ENCODE results near the gene SUSD1.

Gene SUSD1

GRCh38 chr9:112173489-112174221 lies 1.4 kb downstream of the SUSD1 start:
- no peak overlapping the region for H3K9ac ChIP-seq (ENCODE audit: low read length)
- no peak overlapping the region for H3K27ac ChIP-seq (ENCODE audit: low read depth, low read length)
- H3K9me3 ChIP-seq (ENCODE audit: control insufficient read depth, insufficient read depth, low read depth, low read length), result no peaks in the 10 kb centered on the region
- peaks cover 27% of the 10 kb centered on the region for H3K27me3 ChIP-seq (ENCODE audit: control insufficient read depth, insufficient read depth, low read length)
- no peaks in the 10 kb centered on the region for H3K36me3 ChIP-seq (ENCODE audit: control insufficient read depth, insufficient read depth, low read length)
- peaks cover 17% of the 10 kb centered on the region for H3K4me1 ChIP-seq (ENCODE audit: control insufficient read depth, insufficient read depth, low read length)
- 0 out of 2 replicates have a peak overlapping the region, but pooled peaks have one; percentile 73 for H3K4me3 ChIP-seq (ENCODE audit: low read depth, low read length)

DNA sequence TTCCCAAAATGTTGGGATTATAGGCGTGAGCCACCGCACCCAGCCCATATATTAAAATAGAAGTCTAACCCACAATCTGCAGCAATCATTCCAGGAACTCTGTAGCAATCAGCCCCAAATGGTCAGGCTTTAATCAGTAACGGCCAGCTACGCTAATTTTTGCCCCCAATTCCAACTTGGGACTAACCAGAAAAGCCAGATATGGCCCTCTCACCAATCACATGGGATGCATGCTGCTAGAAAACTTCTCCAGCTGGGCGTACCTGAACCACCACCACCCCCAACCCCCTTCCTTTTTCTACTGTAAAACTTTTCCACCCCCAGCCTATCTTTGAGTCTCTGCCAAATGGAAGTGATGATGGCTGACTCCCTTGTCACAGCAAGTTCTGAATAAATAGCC lies 4.1 kb downstream of the SUSD1 start:
- no peak overlapping the region for H3K27ac ChIP-seq (ENCODE audit: low read depth, low read length)
- H3K27me3 ChIP-seq (ENCODE audit: control insufficient read depth, insufficient read depth, low read length), result peaks cover 19% of the 10 kb centered on the region
- H3K4me1 ChIP-seq (ENCODE audit: control insufficient read depth, insufficient read depth, low read length), result peaks cover 19% of the 10 kb centered on the region
- no peak overlapping the region for H3K4me3 ChIP-seq (ENCODE audit: low read depth, low read length)
- no peaks in the 10 kb centered on the region for H3K36me3 ChIP-seq (ENCODE audit: control insufficient read depth, insufficient read depth, low read length)
- H3K9me3 ChIP-seq (ENCODE audit: control insufficient read depth, insufficient read depth, low read depth, low read length), result no peaks in the 10 kb centered on the region
- H3K9ac ChIP-seq (ENCODE audit: low read length), result no peak overlapping the region

- peaks cover 11% of the 10 kb centered on the region for H3K27me3 ChIP-seq (ENCODE audit: control insufficient read depth, insufficient read depth, low read length)
- H3K4me1 ChIP-seq (ENCODE audit: control insufficient read depth, insufficient read depth, low read length), result peaks cover 16% of the 10 kb centered on the region
- H3K27ac ChIP-seq (ENCODE audit: low read depth, low read length), result no peak overlapping the region
- H3K9me3 ChIP-seq (ENCODE audit: control insufficient read depth, insufficient read depth, low read depth, low read length), result no peaks in the 10 kb centered on the region
- H3K9ac ChIP-seq (ENCODE audit: low read length), result no peak overlapping the region
- H3K36me3 ChIP-seq (ENCODE audit: control insufficient read depth, insufficient read depth, low read length), result no peaks in the 10 kb centered on the region
- no peak overlapping the region for H3K4me3 ChIP-seq (ENCODE audit: low read depth, low read length)
Observed at GRCh38 chr9:112170235-112170634, 4.9 kb downstream of the SUSD1 start.

GRCh38 chr9:112169368-112169767 lies 5.7 kb downstream of the SUSD1 start:
- Histone ChIP-seq H3K27me3 (ENCODE audit: control insufficient read depth, insufficient read depth, low read length) (peaks cover 9% of the 10 kb centered on the region), H3K9me3 (ENCODE audit: control insufficient read depth, insufficient read depth, low read depth, low read length) (no peaks in the 10 kb centered on the region), H3K9ac (ENCODE audit: low read length) (no peak overlapping the region), H3K4me1 (ENCODE audit: control insufficient read depth, insufficient read depth, low read length) (peaks cover 16% of the 10 kb centered on the region), H3K36me3 (ENCODE audit: control insufficient read depth, insufficient read depth, low read length) (no peaks in the 10 kb centered on the region), H3K4me3 (ENCODE audit: low read depth, low read length) (no peak overlapping the region), H3K27ac (ENCODE audit: low read depth, low read length) (no peak overlapping the region)

DNA sequence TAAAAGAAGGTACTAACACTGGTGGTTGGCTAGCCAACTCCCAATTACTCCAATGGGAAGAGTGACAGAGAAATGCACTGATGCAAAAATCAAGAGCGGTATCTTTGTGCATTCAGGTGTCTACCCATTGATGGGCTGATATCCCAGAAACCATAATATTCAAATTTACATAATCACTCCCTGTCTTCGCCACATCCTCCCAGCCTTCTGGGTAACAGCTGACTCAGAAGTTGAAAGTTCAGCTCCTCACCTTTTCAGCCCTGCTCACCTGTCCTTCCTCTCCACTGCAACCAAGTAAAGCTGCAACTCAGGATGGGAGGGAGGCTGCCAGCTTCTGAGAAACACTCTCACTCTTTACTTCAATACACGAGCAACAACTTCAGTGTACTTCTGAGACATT lies 6.9 kb downstream of the SUSD1 start:
- H3K4me1 ChIP-seq (ENCODE audit: control insufficient read depth, insufficient read depth, low read length), result peaks cover 12% of the 10 kb centered on the region

GRCh38 chr9:112166176-112167140 lies 8.6 kb downstream of the SUSD1 start:
- no peaks in the 10 kb centered on the region for H3K27me3 ChIP-seq (ENCODE audit: control insufficient read depth, insufficient read depth, low read length)
- H3K4me3 ChIP-seq (ENCODE audit: low read depth, low read length), result no peak overlapping the region
- H3K4me1 ChIP-seq (ENCODE audit: control insufficient read depth, insufficient read depth, low read length), result peaks cover 12% of the 10 kb centered on the region
- no peaks in the 10 kb centered on the region for H3K9me3 ChIP-seq (ENCODE audit: control insufficient read depth, insufficient read depth, low read depth, low read length)
- H3K27ac ChIP-seq (ENCODE audit: low read depth, low read length), result no peak overlapping the region
- no peak overlapping the region for H3K9ac ChIP-seq (ENCODE audit: low read length)
- no peaks in the 10 kb centered on the region for H3K36me3 ChIP-seq (ENCODE audit: control insufficient read depth, insufficient read depth, low read length)

More for the DNA sequence above, 6.9 kb downstream of the SUSD1 start:
- Histone ChIP-seq H3K27ac (ENCODE audit: low read depth, low read length) (no peak overlapping the region), H3K4me3 (ENCODE audit: low read depth, low read length) (no peak overlapping the region), H3K9ac (ENCODE audit: low read length) (no peak overlapping the region), H3K9me3 (ENCODE audit: control insufficient read depth, insufficient read depth, low read depth, low read length) (no peaks in the 10 kb centered on the region), H3K36me3 (ENCODE audit: control insufficient read depth, insufficient read depth, low read length) (no peaks in the 10 kb centered on the region), H3K27me3 (ENCODE audit: control insufficient read depth, insufficient read depth, low read length) (no peaks in the 10 kb centered on the region)

DNA sequence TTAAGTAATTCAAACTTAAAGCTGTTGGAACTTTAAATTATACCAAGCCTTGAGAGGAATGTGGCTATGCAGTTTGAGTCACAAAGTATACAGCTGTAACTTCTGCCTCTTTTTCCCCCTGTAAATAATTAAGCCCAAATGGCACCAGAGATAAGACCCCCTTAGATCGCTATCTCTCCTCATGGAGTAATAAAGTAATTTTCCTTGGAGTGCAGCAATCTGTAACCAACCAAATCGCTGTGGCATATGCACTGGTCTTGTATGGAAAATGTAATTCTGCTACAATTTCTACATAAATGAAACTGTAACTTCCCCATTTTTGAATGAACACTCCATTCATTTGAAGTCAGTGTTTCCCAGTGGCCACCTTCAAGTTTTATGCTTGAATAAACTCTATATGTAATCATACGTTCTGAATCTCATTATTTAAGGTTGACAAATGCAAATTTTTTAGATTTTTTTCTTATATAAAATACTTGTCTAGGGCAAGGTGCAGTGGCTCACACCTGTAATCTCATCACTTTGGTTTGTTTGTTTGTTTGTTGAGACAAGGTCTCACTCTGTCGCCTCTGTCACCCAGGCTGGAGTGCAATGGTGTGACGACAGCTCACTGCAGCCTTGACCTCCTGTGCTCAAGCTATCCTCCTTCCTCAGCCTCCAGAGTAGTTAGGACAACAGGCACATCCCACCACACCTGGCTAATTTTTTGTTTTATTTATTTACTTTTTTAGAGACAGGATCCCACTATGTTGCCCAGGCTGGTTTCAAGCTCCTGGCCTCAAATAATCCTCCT lies 12.3 kb downstream of the SUSD1 start:
- H3K4me1 ChIP-seq (ENCODE audit: control insufficient read depth, insufficient read depth, low read length), result peaks cover 6% of the 10 kb centered on the region
- no peaks in the 10 kb centered on the region for H3K36me3 ChIP-seq (ENCODE audit: control insufficient read depth, insufficient read depth, low read length)
- H3K27me3 ChIP-seq (ENCODE audit: control insufficient read depth, insufficient read depth, low read length), result no peaks in the 10 kb centered on the region
- H3K4me3 ChIP-seq (ENCODE audit: low read depth, low read length), result no peak overlapping the region
- H3K9me3 ChIP-seq (ENCODE audit: control insufficient read depth, insufficient read depth, low read depth, low read length), result no peaks in the 10 kb centered on the region
- no peak overlapping the region for H3K9ac ChIP-seq (ENCODE audit: low read length)
- no peak overlapping the region for H3K27ac ChIP-seq (ENCODE audit: low read depth, low read length)

GRCh38 chr9:112159781-112160180 lies 15.3 kb downstream of the SUSD1 start:
- Histone ChIP-seq H3K4me3 (ENCODE audit: low read depth, low read length) (no peak overlapping the region), H3K9me3 (ENCODE audit: control insufficient read depth, insufficient read depth, low read depth, low read length) (no peaks in the 10 kb centered on the region)

DNA sequence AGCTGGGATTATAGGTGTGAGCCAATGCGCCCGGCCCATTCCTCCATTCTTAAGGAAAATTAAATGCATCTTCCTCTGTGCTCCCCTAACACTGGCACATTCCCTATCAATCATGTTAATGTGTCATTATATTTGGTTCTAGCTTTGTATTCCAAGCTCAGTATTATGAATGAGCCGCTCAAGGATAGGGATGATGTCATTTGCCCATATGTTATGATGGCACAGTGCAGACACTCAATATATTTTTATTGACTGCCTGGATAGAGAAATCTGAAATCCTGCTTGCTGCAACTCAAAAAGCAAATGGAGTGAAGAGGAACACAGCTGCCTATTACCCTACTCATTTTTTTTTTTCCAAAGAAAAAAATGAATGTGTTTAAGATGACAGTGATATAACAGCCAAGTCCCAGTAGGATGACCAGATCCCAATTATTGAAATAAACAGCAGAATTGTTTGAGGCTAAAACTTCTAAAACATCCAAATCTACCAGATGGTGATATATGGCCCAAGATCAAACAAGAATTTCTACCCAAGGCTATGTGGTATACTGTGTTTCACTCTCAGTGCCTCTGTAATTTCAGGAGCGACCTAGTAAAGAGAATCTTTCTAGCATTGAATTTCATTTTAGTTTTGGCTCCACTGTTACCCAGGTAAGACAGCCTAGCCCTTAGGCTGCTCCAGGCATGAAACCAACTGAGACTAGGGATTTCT lies 16.3 kb downstream of the SUSD1 start:
- Histone ChIP-seq H3K27me3 (ENCODE audit: control insufficient read depth, insufficient read depth, low read length) (no peaks in the 10 kb centered on the region), H3K36me3 (ENCODE audit: control insufficient read depth, insufficient read depth, low read length) (no peaks in the 10 kb centered on the region), H3K4me3 (ENCODE audit: low read depth, low read length) (no peak overlapping the region), H3K9me3 (ENCODE audit: control insufficient read depth, insufficient read depth, low read depth, low read length) (no peaks in the 10 kb centered on the region), H3K9ac (ENCODE audit: low read length) (no peak overlapping the region), H3K4me1 (ENCODE audit: control insufficient read depth, insufficient read depth, low read length) (no peaks in the 10 kb centered on the region), H3K27ac (ENCODE audit: low read depth, low read length) (no peak overlapping the region)

More at GRCh38 chr9:112159781-112160180, 15.3 kb downstream of the SUSD1 start:
- Histone ChIP-seq H3K27ac (ENCODE audit: low read depth, low read length) (no peak overlapping the region), H3K36me3 (ENCODE audit: control insufficient read depth, insufficient read depth, low read length) (no peaks in the 10 kb centered on the region), H3K4me1 (ENCODE audit: control insufficient read depth, insufficient read depth, low read length) (no peaks in the 10 kb centered on the region), H3K9ac (ENCODE audit: low read length) (no peak overlapping the region), H3K27me3 (ENCODE audit: control insufficient read depth, insufficient read depth, low read length) (no peaks in the 10 kb centered on the region)

GRCh38 chr9:112157961-112158360 lies 17.1 kb downstream of the SUSD1 start:
- no peak overlapping the region for H3K9ac ChIP-seq (ENCODE audit: low read length)
- no peaks in the 10 kb centered on the region for H3K36me3 ChIP-seq (ENCODE audit: control insufficient read depth, insufficient read depth, low read length)
- no peak overlapping the region for H3K27ac ChIP-seq (ENCODE audit: low read depth, low read length)
- no peaks in the 10 kb centered on the region for H3K4me1 ChIP-seq (ENCODE audit: control insufficient read depth, insufficient read depth, low read length)
- no peaks in the 10 kb centered on the region for H3K9me3 ChIP-seq (ENCODE audit: control insufficient read depth, insufficient read depth, low read depth, low read length)
- no peaks in the 10 kb centered on the region for H3K27me3 ChIP-seq (ENCODE audit: control insufficient read depth, insufficient read depth, low read length)
- H3K4me3 ChIP-seq (ENCODE audit: low read depth, low read length), result no peak overlapping the region

Measured in HUES6 (cell line).